Esophagus (tissue), 2 donors: ENCODE measurements around the gene PHACTR1. TPM values are rescaled to one million over a fixed set of nuclear protein-coding genes. Genes with fewer than 3 reads are reported as not detected.

Experiments used
- H3K27ac ChIP-seq, 2 donors: one replicate each; pipeline ENCODE4 v1.5.1; 2013; ENCODE audit warnings: low read depth in 2 of 2, mild to moderate bottlenecking in 2 of 2, inconsistent platforms in 1 of 2, low read length in 1 of 2, moderate library complexity in 1 of 2
- H3K27me3 ChIP-seq, 2 donors: one replicate each; pipeline ENCODE4 v1.6.1; 2013; ENCODE audit warnings: low read length in 2 of 2, control low read depth in 1 of 2, mild to moderate bottlenecking in 1 of 2; ENCODE audit not compliant: insufficient read depth in 2 of 2, control insufficient read depth in 1 of 2
- H3K36me3 ChIP-seq, 2 donors: one replicate each; pipeline ENCODE4 v1.6.1; 2013; ENCODE audit warnings: low read length in 1 of 2; ENCODE audit not compliant: control insufficient read depth in 2 of 2, insufficient read depth in 2 of 2
- H3K4me1 ChIP-seq, 2 donors: one replicate each; pipeline ENCODE4 v1.6.1; 2013; ENCODE audit warnings: low read length in 1 of 2; ENCODE audit not compliant: control insufficient read depth in 2 of 2, insufficient read depth in 2 of 2
- H3K4me3 ChIP-seq, 2 donors: one replicate each; pipeline ENCODE4 v1.5.1; 2013; ENCODE audit warnings: low read length in 2 of 2, mild to moderate bottlenecking in 2 of 2, low read depth in 1 of 2, moderate library complexity in 1 of 2
- H3K9me3 ChIP-seq, 2 donors: one replicate each; pipeline ENCODE4 v1.6.1; 2013; ENCODE audit warnings: mild to moderate bottlenecking in 2 of 2, low read depth in 1 of 2, low read length in 1 of 2, moderate library complexity in 1 of 2; ENCODE audit not compliant: control insufficient read depth in 2 of 2, insufficient read depth in 1 of 2
- WGBS, 2 donors: extraction: QIAGEN DNeasy Blood & Tissue Kit; methylation state at CpG; one replicate each; pipeline ENCODE4 v1.1.7; 2013; 5-methylcytosine and 5-hydroxymethylcytosine counted together
- polyA plus RNA-seq, 2 donors: library from polyadenylated mRNA; stranded (reverse); fragments of 200-250 nt; gene quantifications; one replicate each; pipeline ENCODE4 v1.2.3, GENCODE V29; 2013
- donor health status: healthy with polysubstance abuse.
- donor health status: Bipolar disorder and iron deficiency.

PHACTR1 gene
- polyA plus RNA-seq, 2 donors = 0.41 to 0.55 TPM

DNA sequence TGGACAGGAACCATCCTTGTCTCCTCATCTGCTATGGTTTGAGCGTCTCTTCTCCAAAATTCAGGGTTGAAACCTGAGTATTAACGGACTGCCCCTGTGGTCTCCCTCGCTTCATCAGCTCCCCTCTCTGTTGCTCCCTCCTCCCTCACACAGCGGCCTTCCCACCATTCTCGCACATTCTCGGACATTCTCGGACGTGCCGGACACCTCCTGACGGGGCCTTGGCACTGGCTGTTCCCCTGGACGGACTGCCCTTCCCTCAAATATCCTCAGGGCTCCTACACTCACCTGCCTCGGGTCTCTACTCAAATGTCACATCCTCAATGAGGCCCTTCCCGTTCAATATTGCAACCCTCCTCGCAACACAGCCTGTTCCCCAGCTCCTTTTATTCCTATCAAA, 496.0 kb downstream of the PHACTR1 start:
- 94 to 97% methylated on average over 14 of the region's 14 CpGs for WGBS, 2 donors
- no peaks in the 10 kb centered on the region for H3K27me3 ChIP-seq
- H3K4me1 ChIP-seq = peaks cover 0 to 2% of the 10 kb centered on the region in 2 donors
- no peaks in the 10 kb centered on the region for H3K9me3 ChIP-seq
- H3K36me3 ChIP-seq = no peaks in the 10 kb centered on the region
- H3K4me3 ChIP-seq = no peak overlapping the region
- H3K27ac ChIP-seq = no peak overlapping the region

DNA sequence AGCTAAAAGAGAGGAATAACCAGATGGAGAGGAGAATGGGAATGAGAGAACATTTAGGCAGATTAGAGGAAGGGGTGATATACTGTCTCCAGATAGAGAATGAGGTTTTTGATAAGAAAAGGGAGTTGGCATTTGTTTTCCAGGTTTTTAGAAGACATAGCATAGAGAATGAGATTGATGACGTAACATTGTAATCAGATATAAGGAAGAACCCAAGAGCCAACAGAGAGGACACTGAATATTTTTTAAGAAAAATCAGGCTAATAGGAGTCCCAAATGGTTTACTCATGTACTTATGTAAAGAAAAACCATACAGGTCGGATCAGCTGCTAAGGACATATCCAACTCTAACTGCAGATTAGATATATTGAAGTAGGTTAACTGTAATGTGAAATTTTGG, 498.8 kb downstream of the PHACTR1 start:
- Histone ChIP-seq H3K27ac (no peak overlapping the region), H3K36me3 (no peaks in the 10 kb centered on the region), H3K4me1 (peaks cover 0 to 2% of the 10 kb centered on the region in 2 donors), H3K4me3 (no peak overlapping the region), H3K27me3 (no peaks in the 10 kb centered on the region), H3K9me3 (no peaks in the 10 kb centered on the region)
- WGBS, 2 donors = 95 to 96% methylated on average over 2 of the region's 2 CpGs

DNA sequence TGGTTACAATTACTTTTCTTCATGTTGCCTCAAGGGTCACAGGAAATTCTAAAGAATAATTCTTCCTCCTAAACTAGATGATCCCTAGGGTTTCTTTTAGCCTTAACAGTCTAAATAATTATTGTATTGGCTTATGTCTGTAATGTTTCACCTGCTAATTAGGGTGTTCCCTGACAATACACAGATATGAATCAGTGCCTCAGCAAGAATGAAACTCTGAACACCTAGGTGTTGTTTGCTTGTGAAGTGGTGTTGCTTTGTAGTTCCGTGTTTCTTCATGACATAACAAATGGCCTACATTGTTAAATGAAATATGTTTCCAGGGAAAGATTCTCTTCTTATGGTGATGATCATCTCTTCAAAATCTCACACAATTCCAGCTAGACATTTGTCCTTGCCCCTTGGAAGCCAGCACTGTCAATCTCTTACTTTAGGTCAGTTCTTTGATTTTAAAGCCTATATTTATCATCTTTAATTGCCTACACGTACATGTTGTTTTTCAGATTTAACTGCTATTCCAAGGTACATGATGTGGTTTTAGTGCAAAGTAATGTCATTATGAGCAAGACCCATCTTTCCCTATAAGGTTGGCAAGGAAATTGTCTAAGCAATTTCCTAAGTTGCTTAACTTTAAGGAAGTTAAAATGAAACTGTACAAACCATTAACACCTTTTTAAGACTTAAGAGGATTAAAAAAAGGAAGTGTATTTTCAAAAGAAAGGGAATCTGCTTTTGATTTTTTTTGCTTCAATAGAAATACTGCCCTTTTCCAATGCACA, 499.9 kb downstream of the PHACTR1 start:
- WGBS, 2 donors = 52 to 59% methylated on average over 2 of the region's 2 CpGs
- Histone ChIP-seq H3K27me3 (no peaks in the 10 kb centered on the region), H3K4me1 (peaks cover 0 to 2% of the 10 kb centered on the region in 2 donors), H3K27ac (no peak overlapping the region), H3K4me3 (no peak overlapping the region), H3K36me3 (no peaks in the 10 kb centered on the region), H3K9me3 (no peaks in the 10 kb centered on the region)

DNA sequence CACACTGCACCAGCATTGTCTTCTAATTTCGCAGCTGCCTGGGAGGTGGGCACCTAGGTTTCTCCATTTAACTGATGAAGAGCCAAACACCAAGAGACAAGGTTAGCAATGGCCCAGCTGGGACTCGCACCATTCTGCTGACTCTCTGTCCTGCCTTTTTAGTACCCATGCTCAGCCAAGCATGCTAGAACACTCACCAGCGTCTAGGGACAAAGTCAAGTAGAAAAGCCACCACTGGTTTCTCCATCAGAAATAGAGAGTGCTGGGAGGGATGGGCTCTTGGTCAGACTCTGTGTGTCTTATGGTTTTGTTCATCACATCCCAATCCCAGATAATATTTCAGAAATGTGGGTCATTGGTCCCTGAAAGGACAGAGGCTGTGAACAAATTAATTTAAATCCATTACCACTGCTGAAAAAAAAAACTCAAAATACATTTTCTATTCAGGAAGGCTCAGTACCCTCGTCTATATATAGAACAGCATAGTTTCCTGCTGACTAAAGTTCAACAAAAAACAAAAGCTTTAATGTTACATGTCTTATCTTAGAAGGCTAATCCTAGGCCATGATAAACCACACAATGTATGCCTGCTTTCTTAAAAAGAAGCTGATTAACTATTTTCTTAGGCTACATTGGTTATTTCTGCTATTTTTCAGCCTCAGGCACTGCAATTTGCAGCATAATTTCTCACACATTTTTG, 500.8 kb downstream of the PHACTR1 start:
- no peaks in the 10 kb centered on the region for H3K36me3 ChIP-seq
- no peaks in the 10 kb centered on the region for H3K9me3 ChIP-seq
- no peak overlapping the region for H3K4me3 ChIP-seq
- no peak overlapping the region for H3K27ac ChIP-seq
- H3K4me1 ChIP-seq = peaks cover 0 to 2% of the 10 kb centered on the region in 2 donors
- no peaks in the 10 kb centered on the region for H3K27me3 ChIP-seq
- WGBS, 2 donors = 59 to 63% methylated on average over 4 of the region's 4 CpGs

DNA sequence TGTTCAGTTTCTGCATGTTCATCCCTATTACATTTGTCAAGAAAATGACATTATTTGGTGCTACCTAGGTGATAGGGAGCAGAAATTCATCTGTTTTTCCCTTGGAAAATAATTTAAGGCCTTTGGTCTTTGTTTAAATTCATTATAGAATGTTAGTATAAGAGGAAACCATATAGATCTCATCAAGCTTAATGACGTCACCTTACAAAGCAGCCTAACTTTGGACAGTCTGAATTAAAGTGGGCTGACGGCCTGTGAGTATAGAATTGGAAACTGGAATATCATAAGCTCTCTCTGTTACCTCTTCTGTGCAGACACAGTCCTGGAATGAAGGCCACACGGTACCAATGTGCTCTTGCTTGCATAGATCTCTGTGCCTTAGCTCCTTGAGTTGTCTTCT, 503.7 kb downstream of the PHACTR1 start:
- H3K27ac ChIP-seq = no peak overlapping the region
- H3K36me3 ChIP-seq = no peaks in the 10 kb centered on the region
- H3K4me1 ChIP-seq = peaks cover 0 to 2% of the 10 kb centered on the region in 2 donors
- H3K27me3 ChIP-seq = no peaks in the 10 kb centered on the region
- H3K9me3 ChIP-seq = no peaks in the 10 kb centered on the region
- 85 to 92% methylated on average over 3 of the region's 3 CpGs for WGBS, 2 donors
- no peak overlapping the region for H3K4me3 ChIP-seq

DNA sequence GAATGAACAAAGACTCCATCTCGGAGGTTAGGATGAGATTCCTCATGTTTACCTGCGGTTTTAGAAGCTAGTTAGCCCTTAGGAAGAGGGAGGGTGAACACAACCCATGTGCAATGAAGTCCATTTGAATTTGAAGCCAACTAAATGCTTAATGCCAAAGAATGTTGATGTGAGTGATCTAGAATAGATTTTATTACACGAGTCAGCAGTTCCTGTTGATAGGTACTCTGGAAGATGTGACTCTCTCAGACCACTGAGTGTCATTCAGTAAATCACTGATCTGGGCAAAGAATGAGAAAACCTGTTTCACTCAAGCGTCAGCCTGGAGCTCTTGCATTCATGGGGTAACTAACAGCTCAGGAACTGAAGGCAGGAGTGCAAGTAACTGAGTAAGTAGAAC, 505.5 kb downstream of the PHACTR1 start:
- Histone ChIP-seq H3K36me3 (no peaks in the 10 kb centered on the region), H3K4me1 (peaks cover 0 to 2% of the 10 kb centered on the region in 2 donors), H3K27ac (no peak overlapping the region), H3K4me3 (no peak overlapping the region), H3K9me3 (no peaks in the 10 kb centered on the region), H3K27me3 (no peaks in the 10 kb centered on the region)
- 81 to 82% methylated on average over 4 of the region's 4 CpGs for WGBS, 2 donors

DNA sequence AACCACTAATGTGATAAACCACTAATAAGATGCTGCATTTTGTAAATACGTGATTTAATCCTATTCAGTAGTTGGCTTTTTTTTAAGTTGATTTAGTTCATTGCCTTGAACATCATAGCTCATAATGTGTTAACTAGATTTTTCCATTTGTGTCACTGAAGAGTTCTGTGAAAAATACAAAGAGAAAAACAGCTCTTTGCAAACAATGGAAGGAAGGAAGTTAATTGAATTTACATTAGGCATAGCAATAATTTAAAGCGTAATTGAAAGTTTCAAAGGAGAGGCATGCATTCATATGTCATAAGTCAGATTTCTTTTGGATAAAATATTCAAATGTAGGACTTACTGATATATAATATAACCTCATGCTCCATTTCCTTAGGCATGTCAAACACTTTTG, 509.5 kb downstream of the PHACTR1 start:
- H3K4me1 ChIP-seq = no peaks in the 10 kb centered on the region
- no peaks in the 10 kb centered on the region for H3K27me3 ChIP-seq
- no peak overlapping the region for H3K27ac ChIP-seq
- H3K36me3 ChIP-seq = no peaks in the 10 kb centered on the region
- 58 to 73% methylated on average over 2 of the region's 2 CpGs for WGBS, 2 donors
- no peak overlapping the region for H3K4me3 ChIP-seq
- H3K9me3 ChIP-seq = no peaks in the 10 kb centered on the region

DNA sequence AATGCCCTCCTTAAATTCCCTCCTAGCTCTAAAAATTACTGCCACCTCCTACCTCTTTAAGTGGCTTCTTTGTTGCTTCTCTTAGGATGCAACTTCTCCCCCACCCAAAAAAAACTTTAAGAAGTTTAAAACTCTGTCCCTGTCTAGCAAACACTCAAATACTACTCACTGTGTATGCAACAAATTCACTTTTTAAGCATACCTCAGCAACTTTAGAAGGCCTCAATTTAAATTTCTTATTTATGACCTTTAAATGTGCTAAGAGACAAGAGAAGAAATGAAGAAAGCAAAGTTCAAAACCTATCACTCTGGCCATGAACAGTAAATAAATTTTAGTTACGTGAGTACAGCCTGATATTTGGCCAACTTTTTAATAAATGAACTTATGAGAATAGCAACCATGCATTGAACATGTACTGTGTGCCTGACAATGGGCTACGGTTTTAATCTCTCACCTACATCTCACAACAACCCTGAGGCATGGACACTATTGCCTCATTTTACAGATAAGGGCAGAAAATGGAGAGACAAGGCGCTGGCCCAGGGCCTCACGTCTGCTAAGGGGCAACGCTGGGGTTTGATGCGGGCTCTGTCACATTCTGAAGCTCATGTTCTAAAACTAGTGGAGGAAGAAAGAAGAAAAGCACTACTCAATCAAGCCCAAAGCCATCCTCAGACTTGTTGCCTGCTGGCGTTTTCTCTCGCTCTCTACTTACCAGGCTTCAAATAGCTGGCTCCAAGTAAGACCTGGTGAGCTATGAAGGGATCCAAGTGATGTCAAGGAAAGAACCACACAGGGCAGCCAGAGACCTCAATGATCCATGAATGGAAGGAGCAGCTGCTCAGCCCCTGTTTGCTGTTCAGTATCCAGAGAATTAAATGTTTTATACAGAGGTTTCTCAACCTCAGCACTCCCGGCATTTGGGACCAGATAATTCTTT, 512.0 kb downstream of the PHACTR1 start:
- whole genome bisulfite sequencing, 2 donors = 88 to 91% methylated on average over 9 of the region's 9 CpGs
- no peaks in the 10 kb centered on the region for H3K36me3 ChIP-seq
- no peaks in the 10 kb centered on the region for H3K9me3 ChIP-seq
- no peaks in the 10 kb centered on the region for H3K27me3 ChIP-seq
- no peak overlapping the region for H3K4me3 ChIP-seq
- H3K4me1 ChIP-seq = no peaks in the 10 kb centered on the region
- no peak overlapping the region for H3K27ac ChIP-seq
